PC-3 (cell line): ENCODE measurements around the gene ZNF407. TPM values are rescaled to one million over a fixed set of nuclear protein-coding genes. Genes with fewer than 3 reads are reported as not detected.

Source experiments
- ATAC-seq: fragments of 200-7000 bp; cut with Tn5 transposase; 2 replicates; pipeline ENCODE4 v1.9.1; 2020; ENCODE audit warnings: mild to moderate bottlenecking, moderate library complexity
- BruUV-seq: library from RNA; stranded (reverse); fragments of 400-500 nt; replicated peaks from 2 replicates; lab custom pipeline; 2021; lab: Mats Ljungman, UMichigan
- CTCF ChIA-PET: fragments of 300-600 bp; sonication (Branson Sonifier 250); formaldehyde crosslinking; loops from one replicate; lab custom pipeline; 2022; ENCODE audit warnings: antibody characterized with exemption; lab: Charles Lee
- POLR2A ChIA-PET: fragments of 300-600 bp; sonication (Branson Sonifier 250); formaldehyde crosslinking; loops from one replicate; lab custom pipeline; 2022; ENCODE audit warnings: antibody characterized with exemption; ENCODE audit not compliant: unreplicated experiment; lab: Charles Lee
- DNase-seq: peaks from one replicate; pipeline ENCODE4 v3.0.0-alpha.2; 2015
- H2AFZ ChIP-seq: fragments of 300-600 bp; sonication (generic); 2 replicates; pipeline ENCODE4 v1.6.0; 2016; ENCODE audit warnings: antibody characterized with exemption, low read length
- H3F3A ChIP-seq: fragments of 300-600 bp; sonication (generic); one replicate; pipeline ENCODE4 v1.6.0; 2017; ENCODE audit warnings: antibody characterized with exemption, low read length, control low read depth, mild to moderate bottlenecking; ENCODE audit not compliant: unreplicated experiment
- H3K27ac ChIP-seq: fragments of 300-600 bp; sonication (generic); 2 replicates; pipeline ENCODE4 v1.5.1; 2016; ENCODE audit warnings: mild to moderate bottlenecking, low read length
- H3K27me3 ChIP-seq: fragments of 300-600 bp; sonication (generic); 2 replicates; pipeline ENCODE4 v1.6.1; 2016; ENCODE audit warnings: low read length, mixed read lengths
- H3K36me3 ChIP-seq: fragments of 300-600 bp; sonication (generic); 2 replicates; pipeline ENCODE4 v1.6.1; 2016; ENCODE audit warnings: low read depth, mixed run types, low read length, mixed read lengths
- H3K4me1 ChIP-seq: fragments of 300-600 bp; sonication (generic); 2 replicates; pipeline ENCODE4 v1.5.1; 2016; ENCODE audit warnings: low read length; ENCODE audit not compliant: insufficient read depth
- H3K4me2 ChIP-seq: fragments of 300-600 bp; sonication (generic); 2 replicates; pipeline ENCODE4 v1.6.0; 2016; ENCODE audit warnings: low read length
- H3K4me3 ChIP-seq: fragments of 300-600 bp; sonication (generic); 2 replicates; pipeline ENCODE4 v1.5.1; 2016; ENCODE audit warnings: mild to moderate bottlenecking, low read length, mixed read lengths
- H3K79me2 ChIP-seq: fragments of 300-600 bp; sonication (generic); 2 replicates; pipeline ENCODE4 v1.6.1; 2017; ENCODE audit warnings: low read length, mixed read lengths
- H3K9ac ChIP-seq: fragments of 300-600 bp; sonication (generic); 2 replicates; pipeline ENCODE4 v1.6.0; 2016; ENCODE audit warnings: mild to moderate bottlenecking, low read length
- H3K9me2 ChIP-seq: fragments of 300-600 bp; sonication (generic); replicated peaks from 2 replicates; pipeline ENCODE4 v1.6.1; 2016; ENCODE audit warnings: mixed run types, low read length, mixed read lengths
- H3K9me3 ChIP-seq: fragments of 300-600 bp; sonication (generic); 2 replicates; pipeline ENCODE4 v1.6.1; 2016; ENCODE audit warnings: low read length, mixed read lengths
- H4K20me1 ChIP-seq: fragments of 300-600 bp; sonication (generic); 2 replicates; pipeline ENCODE4 v1.6.1; 2016; ENCODE audit warnings: low read length, mixed read lengths
- CTCF ChIP-seq: fragments of 300-600 bp; sonication (generic); conservative IDR thresholded peaks from 2 replicates; pipeline ENCODE4 v1.5.1; 2017; ENCODE audit warnings: antibody characterized with exemption, low read depth, mild to moderate bottlenecking, low read length
- EZH2 ChIP-seq: fragments of 300-600 bp; sonication (generic); IDR thresholded peaks from one replicate; pipeline ENCODE4 v1.6.1; 2017; ENCODE audit warnings: antibody characterized with exemption, mild to moderate bottlenecking, low read length; ENCODE audit not compliant: unreplicated experiment
- EZH2phosphoT487 ChIP-seq: fragments of 300-600 bp; sonication (generic); IDR thresholded peaks from 2 replicates; pipeline ENCODE4 v1.6.1; 2018; ENCODE audit warnings: mild to moderate bottlenecking, antibody characterized with exemption, low read length, borderline replicate concordance
- intact Hi-C: fragments of 100-400 bp; cut with micrococcal nuclease; formaldehyde crosslinking; loops from 2 replicates; pipeline ENCODE4 v1.9.0; 2023
- total RNA-seq: library from RNA; depleted of rRNA; stranded (reverse); fragments of >200 nt; gene quantifications from 2 replicates; pipeline ENCODE4 v1.2.3, GENCODE V29; 2014

ZNF407 gene
- total RNA-seq, 1 experiment from 2014 or later: 9.3 TPM

GRCh38 chr18:74654638-74655037 is 57.0 kb downstream of the ZNF407 start:
- H3F3A ChIP-seq: no peaks in the 10 kb centered on the region
- intact Hi-C loops: loop anchor here (1.0 to 5.0 kb wide), 5 partner anchors 242 to 1693 kb away; partner anchors contain the start of gene PTGR3
- H3K79me2 ChIP-seq: no peaks in the 10 kb centered on the region
- H3K4me3 ChIP-seq: no peak overlapping the region
- no peaks in the 10 kb centered on the region for H3K4me1 ChIP-seq
- DNase-seq (peak; percentile 9), ATAC-seq (no peak)
- H3K9ac ChIP-seq: no peak overlapping the region
- H3K9me3 ChIP-seq: no peaks in the 10 kb centered on the region
- no peaks in the 10 kb centered on the region for H4K20me1 ChIP-seq
- BruUV-seq: no TSS peak
- TF ChIP-seq EZH2phosphoT487 (no peak), CTCF (peak; percentile 59)
- ChIA-PET CTCF (interaction anchor here (0.6 kb wide), 1 partner anchor 387 kb away, joined by 5 read pairs; no protein-coding TSS in a partner anchor), POLR2A (no interaction called here)
- no peaks in the 10 kb centered on the region for H3K27me3 ChIP-seq
- no peak overlapping the region for H2AFZ ChIP-seq
- no peak overlapping the region for H3K27ac ChIP-seq
- H3K4me2 ChIP-seq: no peak overlapping the region
- no peaks in the 10 kb centered on the region for H3K9me2 ChIP-seq
- no peaks in the 10 kb centered on the region for H3K36me3 ChIP-seq

- no TSS peak for BruUV-seq
These were observed 63.3 kb downstream of the ZNF407 start for GRCh38 chr18:74661008-74661407.

More at GRCh38 chr18:74661008-74661407, 63.3 kb downstream of the ZNF407 start:
- no peak for DNase-seq
- no peak overlapping the region for H2AFZ ChIP-seq
- CTCF ChIA-PET: interaction anchor here (0.6 to 0.7 kb wide), 4 partner anchors 21 to 1067 kb away, joined by 3 to 4 read pairs (median 3); no protein-coding TSS in a partner anchor
- no peaks in the 10 kb centered on the region for H3K79me2 ChIP-seq
- POLR2A ChIA-PET: no interaction called here
- H3K4me2 ChIP-seq: no peak overlapping the region
- intact Hi-C loops: no loop called here
- no peak overlapping the region for H3K4me3 ChIP-seq
- no peak for ATAC-seq
- H3K27ac ChIP-seq: no peak overlapping the region
- H3K4me1 ChIP-seq: no peaks in the 10 kb centered on the region
- H4K20me1 ChIP-seq: no peaks in the 10 kb centered on the region
- H3K27me3 ChIP-seq: no peaks in the 10 kb centered on the region
- no peaks in the 10 kb centered on the region for H3F3A ChIP-seq
- H3K9me3 ChIP-seq: no peaks in the 10 kb centered on the region
- H3K9ac ChIP-seq: no peak overlapping the region
- H3K9me2 ChIP-seq: no peaks in the 10 kb centered on the region
- TF ChIP-seq CTCF (no peak), EZH2phosphoT487 (no peak), EZH2 (no peak)
- H3K36me3 ChIP-seq: no peaks in the 10 kb centered on the region
